GM18511 (cell line): ENCODE measurements around the gene LBP.
"Not testable (repeated sequence)": the region's sequence is repeated elsewhere in the genome, so short reads cannot be mapped to it uniquely, and the experiment has no call there.

ENCODE experiments used
- ATAC-seq: cut with Tn5 transposase; IDR thresholded peaks from one replicate; pipeline ENCODE4 v1.9.1; 2021; ENCODE audit warnings: mild to moderate bottlenecking, moderate library complexity; ENCODE audit not compliant: unreplicated experiment

Gene LBP

GRCh38 chr20:38346247-38346651 is at the start of gene LBP:
Gene LBP, plus strand, starts transcription at chr20:38346482. Its CDS starts 35 bp downstream, at chr20:38346517.
- no peak for ATAC-seq

DNA sequence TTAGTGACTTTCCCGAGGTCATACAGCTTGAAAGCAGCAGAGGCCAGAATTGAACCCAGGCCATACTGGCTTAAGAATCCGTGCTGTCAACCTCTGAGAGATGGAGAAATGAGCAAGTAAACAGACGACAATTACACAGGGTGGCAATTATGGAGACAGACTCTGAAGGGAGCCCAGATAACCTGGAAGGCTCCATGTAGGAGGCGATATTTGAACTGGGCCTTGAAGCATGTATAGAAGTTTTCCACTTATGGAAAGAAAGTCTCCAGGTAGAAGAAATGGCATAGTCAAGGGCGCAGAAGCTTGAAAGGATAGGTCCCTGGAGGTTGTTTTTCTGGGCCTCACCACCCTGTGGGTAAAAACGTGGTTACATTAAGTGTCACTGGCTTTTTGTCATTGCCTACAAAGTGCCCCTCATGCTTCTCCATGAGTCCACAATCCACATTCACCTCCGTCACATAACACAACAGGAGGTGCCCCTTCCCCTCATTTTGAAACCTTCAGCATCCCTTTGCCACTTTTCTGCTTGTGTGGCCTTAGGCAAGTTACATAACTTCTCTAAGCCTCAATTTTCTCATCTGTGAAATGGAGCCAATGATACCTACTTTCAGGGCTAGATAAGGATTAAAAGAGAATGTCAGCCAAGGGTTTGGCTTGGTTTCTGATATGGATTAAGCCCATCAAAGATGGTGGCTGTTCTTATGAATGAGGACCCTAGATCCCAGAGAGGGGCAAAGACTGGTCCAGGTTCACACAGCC is 48.2 kb upstream of the LBP start:
- no peak for ATAC-seq

DNA sequence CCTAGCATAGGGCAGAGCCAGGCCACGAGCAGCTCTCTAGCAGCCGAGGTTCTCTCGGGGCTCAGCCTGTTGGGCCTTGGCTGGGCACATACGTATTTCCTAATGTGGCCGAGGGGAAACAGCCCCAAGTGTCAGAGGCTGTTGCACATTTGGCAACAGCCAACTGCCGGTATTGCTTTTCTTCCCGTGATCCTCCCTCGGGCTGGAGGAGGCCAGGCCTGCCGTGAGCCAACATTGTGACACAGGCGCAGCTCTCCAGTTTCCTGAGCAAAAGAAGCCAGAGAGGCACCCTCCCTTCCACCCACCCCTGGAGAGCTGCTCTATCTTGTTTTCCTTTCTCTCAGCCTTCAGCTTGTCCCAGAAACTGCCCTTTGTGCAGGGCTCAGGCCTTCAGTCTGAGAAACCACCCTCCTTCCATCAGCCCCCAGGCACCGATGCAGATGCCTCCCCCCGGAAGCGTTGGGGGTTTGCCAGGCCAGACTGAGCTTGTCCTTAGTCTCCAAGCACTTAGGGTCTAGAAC is 47.5 kb upstream of the LBP start:
- no peak for ATAC-seq

GRCh38 chr20:38299963-38300362 is 46.3 kb upstream of the LBP start:
- no peak for ATAC-seq

- ATAC-seq = no peak
Measured at GRCh38 chr20:38300438-38300837, 45.8 kb upstream of the LBP start.

DNA sequence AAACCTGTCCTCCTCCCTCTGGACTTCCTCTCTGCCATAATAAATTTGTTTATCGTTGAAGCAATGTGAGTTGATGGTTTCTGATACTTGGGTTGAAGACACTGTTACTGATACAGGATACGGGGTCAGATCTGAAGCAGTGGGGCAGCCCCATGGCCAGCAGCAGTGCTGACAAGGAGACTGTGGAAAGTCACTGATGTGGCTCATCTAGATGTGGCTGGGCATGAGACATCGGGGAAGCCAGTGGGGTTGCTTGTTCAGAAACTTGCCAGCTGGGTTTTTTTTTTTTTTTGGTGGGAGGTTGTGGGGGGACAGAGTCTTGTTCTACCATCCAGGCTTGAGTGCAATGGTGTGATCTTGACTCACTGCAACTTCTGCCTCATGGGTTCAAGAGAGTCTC is 45.0 kb upstream of the LBP start:
- no peak for ATAC-seq

DNA sequence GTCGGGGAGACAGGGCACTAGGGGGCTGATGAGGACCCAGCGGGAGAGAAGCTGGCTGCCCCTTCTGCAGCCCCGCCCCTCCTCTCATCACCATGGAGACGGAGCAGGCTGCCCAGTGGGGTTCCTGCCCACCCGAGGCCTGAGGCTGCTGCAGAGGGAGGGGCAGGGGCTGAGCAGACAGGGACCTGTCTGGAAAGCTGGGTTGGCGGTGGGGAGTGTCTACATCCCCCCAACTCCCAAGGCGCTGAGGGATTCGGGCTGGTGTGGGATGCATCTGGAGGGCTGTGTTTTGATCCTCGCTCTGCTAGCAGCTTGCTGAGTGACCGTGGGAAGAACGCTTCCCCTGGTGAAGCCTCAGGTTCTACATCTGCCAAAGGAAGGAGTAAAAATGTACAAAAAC is 43.5 kb upstream of the LBP start:
- no peak for ATAC-seq

DNA sequence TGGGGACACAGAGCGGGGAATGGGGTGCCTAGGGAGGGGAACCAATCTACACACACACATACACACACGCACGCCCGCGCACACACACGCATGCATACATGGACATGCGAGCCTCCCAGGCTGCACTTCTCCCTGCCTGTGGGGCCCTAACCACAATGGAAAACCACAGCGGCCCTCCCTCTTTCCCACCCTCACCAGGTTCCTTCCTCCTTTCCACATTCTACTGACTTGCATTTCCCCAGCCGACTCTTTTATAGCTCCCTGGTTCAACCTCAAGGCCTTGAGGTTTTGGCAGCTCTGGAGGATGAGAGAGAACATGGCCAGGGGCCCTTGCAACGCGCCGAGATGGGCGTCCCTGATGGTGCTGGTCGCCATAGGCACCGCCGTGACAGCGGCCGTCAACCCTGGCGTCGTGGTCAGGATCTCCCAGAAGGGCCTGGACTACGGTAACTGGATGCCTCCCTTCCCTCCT is 42.3 kb upstream of the LBP start, which contains the start of gene BPI:
Gene BPI (plus strand): TSS at position 249 of the 472 bp plus-strand sequence. CDS start 68 bp downstream, at position 317.
- ATAC-seq = no peak

DNA sequence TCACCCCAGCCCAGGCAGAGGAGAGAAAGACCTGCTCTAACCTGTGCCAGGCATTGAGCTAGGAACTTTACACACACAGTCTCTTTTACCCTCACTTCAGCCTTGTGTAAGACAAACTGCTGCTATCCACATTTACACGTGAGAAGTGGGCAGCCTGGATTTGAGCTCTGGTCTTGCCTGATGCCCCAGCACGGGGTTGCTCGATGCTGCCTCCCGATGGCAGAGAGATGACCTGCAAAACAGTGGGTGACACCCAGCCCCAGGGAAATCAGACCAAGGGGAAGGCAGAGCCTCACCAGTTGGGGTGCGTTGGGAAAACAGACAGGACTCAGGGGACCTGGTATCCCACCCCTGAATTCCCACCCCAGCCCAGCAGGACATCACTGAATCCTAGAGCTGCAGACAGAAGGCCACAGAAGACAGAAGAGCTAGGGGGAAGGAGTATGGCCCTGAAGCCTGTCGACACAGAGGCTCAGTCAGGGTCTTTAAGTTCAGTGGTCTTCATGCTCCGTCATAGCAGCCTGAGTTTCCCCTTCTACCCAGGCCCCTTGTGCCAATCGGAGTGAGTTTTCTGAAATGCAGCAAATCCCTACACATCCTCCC is 41.3 kb upstream of the LBP start:
- ATAC-seq = no peak

- ATAC-seq = no peak
Measured at GRCh38 chr20:38305541-38305940, 40.7 kb upstream of the LBP start.

DNA sequence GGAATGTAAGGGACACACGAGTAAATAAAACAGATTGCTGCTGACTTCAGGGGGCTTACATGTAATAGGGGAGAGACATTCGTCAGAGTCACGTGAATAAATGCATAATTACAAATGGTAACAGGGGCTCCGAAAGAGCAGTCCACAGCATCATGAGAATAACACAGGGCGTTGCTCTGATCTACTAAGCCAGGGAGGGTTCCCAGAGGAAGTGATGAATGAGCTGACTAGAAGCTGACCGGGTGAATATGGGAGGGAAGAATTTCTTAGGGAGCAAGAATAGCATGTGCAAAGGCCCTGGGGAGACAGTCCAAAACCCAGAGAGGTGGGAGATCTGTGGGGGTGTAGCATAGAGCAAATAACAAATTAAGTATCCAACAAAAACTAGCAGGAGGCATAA is 39.9 kb upstream of the LBP start:
- no peak for ATAC-seq

DNA sequence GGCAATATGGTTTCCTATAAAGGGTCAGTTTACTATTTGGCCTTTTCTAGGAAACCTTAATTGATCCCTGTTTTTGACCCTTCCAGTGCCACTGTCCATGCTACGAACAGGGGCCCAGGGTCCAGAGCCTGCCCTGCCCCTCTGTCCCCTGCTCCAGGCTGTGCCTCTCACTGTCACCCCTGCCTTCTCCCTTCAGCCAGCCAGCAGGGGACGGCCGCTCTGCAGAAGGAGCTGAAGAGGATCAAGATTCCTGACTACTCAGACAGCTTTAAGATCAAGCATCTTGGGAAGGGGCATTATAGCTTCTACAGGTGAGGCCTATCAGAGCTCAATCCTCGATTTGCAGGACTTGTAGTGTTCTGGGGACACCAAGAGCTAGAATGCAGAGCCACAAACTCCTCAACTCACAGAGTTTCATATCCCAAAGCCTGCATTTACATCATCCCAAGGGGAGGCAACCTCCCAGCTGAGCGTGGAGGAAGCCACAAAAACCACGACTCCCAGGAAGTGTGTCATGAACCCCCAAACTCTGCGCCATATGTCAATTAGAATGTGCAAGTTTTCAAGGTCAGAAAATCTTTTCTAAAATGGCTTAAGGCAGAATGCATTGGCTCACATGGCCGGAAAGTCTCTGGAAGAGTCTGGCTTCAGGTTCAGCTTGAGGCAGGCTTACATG is 38.8 kb upstream of the LBP start:
- no peak for ATAC-seq

DNA sequence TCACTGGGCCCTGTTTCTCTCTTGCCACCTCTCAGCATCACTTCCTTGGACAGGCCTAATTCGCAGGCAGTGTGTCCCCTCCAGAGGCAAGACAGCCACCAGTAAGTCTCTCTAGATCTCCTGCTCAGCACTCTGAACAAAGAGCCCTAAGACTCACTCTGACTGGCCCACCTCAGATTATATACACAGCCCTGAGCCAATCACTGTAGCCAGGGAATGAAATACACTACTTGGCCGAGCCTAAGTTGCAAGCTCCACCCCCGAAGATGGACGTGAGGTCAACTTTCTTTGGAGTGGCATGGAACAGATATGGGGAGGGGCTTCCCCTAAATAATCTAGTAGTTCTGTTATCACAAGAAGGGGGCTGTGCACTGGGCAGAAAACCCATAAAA is 38.2 kb upstream of the LBP start:
- no peak for ATAC-seq

- no peak for ATAC-seq
Measured at GRCh38 chr20:38308447-38308846, 37.8 kb upstream of the LBP start.

DNA sequence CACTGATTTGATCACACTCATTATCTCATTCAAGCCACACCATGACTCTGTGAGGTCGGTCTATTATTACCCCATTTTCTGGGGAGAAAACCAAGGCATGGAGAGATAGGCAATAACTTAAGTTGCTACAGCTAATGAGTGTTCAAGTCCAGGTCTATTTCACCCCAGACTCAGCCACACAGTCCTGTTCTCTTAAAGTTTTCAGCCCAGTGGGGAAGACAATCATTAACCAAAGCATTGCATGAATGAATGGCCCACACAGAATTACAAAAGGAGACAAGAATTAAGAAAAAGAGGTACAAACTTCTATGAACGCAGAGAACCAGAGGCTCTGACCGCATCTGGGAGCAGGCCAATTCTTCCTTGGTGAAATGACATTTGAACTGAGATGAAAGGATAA is 35.2 kb upstream of the LBP start:
- ATAC-seq = no peak

- ATAC-seq = no peak
Measured at GRCh38 chr20:38311491-38311890, 34.8 kb upstream of the LBP start.

DNA sequence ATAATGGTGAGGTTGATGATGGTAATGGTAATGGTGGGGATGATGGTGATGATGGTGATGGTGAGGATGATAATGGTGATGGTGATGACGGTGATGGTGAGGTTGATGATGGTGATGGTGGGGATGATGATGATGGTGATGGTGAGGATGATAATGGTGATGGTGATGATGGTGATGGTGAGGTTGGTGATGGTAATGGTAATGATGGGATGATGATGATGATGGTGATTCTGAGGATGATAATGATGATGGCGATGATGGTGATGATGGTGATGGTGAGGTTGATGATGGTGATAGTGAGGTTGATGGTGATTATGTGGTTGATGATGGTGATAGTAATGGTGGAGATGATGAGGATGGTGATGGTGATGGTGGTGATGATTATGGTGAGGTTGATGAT is 32.6 kb upstream of the LBP start:
- no peak for ATAC-seq

DNA sequence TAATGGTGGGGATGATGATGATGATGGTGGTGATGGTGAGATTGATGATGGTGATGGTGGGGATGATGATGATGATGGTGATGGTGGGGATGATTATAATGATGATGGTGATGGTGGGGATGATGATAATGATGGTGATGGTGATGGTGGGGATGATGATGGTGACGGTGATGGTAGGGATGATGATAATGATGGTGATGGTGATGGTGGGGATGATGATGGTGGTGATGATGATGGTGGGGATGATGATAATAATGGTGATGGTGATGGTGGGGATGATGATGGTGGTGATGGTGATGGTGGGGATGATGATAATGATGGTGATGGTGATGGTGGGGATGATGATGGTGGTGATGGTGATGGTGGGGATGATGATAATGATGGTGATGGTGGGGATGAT is 31.9 kb upstream of the LBP start:
- not testable (repeated sequence) for ATAC-seq

DNA sequence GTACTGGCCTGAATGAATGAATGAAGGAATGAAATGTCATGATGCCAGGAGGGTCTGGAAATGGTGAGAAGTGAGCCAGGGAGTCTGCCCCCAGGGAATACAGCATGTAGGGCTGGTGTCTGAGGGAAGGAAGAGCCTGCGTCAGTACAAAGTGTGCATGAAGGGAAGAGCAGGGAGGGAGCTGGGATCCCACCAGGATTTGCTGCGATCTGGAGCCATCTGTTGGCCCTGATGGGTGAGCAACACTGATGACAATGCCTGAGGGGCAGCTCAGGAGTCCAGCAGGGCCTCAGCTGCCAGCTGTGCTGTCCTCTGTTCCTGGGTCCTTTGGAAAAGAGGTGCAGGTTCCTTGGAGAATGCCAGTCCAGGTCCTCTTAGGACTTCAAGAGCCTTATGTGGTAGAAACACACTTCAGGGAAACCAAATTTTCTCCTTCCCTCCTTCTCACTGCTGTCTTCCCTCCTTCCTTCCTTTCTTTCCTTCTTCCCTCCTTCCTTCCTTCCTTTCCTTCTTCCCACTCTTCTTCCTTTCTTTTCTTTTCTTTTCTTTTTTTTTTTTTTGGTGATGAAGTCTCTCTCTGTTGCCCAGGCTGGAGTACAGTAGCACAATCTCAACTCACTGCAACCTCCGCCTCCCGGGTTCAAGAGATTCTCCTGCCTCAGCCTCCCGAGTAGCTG is 30.9 kb upstream of the LBP start:
- no peak for ATAC-seq

- ATAC-seq = no peak
Measured at GRCh38 chr20:38316341-38316740, 29.9 kb upstream of the LBP start.

DNA sequence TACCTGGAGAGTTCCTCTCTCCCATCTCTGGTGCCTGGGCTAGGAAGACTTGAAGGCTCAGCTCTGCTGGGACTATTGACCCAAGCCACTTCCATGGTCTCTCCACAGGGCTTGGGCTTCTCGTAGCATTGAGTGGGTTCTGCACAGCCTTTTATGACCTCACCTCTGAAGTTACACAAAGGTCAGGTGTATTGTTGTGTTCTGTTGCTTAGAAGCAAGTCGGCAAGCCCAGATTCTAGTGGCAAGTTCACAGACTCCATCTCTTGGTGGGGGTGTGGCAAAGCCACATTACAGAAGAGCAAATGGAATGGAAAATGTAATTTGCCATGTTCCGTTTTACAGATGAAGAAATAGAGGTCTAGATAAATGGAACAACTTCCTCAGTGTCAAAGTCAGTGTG is 28.9 kb upstream of the LBP start:
- no peak for ATAC-seq
